ENCODE results near the gene PTPN22.

GRCh38 chr1:113859478-113860175 is 11.9 kb downstream of the PTPN22 start:
- TF ChIP-seq FOXA1 (IDR thresholded peaks at IDR 0.05), result no peak
- TF ChIP-seq L3MBTL2 (conservative IDR thresholded peaks at IDR 0.05), result no peak
- TF ChIP-seq BHLHE40 (IDR thresholded peaks at IDR 0.05; ENCODE audit: borderline replicate concordance), result no peak
- TF ChIP-seq ZNF384 (IDR thresholded peaks at IDR 0.05), result no peak
- no peak for TF ChIP-seq PKNOX1 (IDR thresholded peaks at IDR 0.05)
- no peak for TF ChIP-seq SP1 (IDR thresholded peaks at IDR 0.05)
- no peak for TF ChIP-seq ARNT (IDR thresholded peaks at IDR 0.05)
- TF ChIP-seq ELF4 (IDR thresholded peaks at IDR 0.05), result no peak
- no peak for TF ChIP-seq SUZ12 (IDR thresholded peaks at IDR 0.05)
- no peak for TF ChIP-seq LEF1 (IDR thresholded peaks at IDR 0.05; ENCODE audit: borderline replicate concordance)
- TF ChIP-seq FOXM1 (IDR thresholded peaks at IDR 0.05; ENCODE audit: borderline replicate concordance), result no peak
